Astrocyte (in vitro differentiated cells and primary cell): ENCODE measurements around the gene ITGA8. TPM values are rescaled to one million over a fixed set of nuclear protein-coding genes. Genes with fewer than 3 reads are reported as not detected.

ENCODE experiments used
- DNase-seq: peaks from one replicate; pipeline ENCODE4 v3.0.0-alpha.2; 2010; ENCODE audit warnings: low read depth
- FAIRE-seq: peaks from 2 replicates; lab custom pipeline; 2011; peaks lifted over from hg19 to GRCh38; lab: Jason Lieb, UNC
- H2AFZ ChIP-seq: 2 replicates; pipeline ENCODE4 v1.6.0; 2012; ENCODE audit warnings: low read depth, low read length, inconsistent platforms
- H3K27ac ChIP-seq: 2 replicates; pipeline ENCODE4 v1.5.1; 2011; ENCODE audit warnings: low read depth, low read length, inconsistent platforms
- H3K27me3 ChIP-seq: 2 replicates; pipeline ENCODE4 v1.6.0; 2011; ENCODE audit warnings: low read length, inconsistent platforms; ENCODE audit not compliant: insufficient read depth
- H3K36me3 ChIP-seq: 2 replicates; pipeline ENCODE4 v1.5.1; 2011; ENCODE audit warnings: low read length, inconsistent platforms; ENCODE audit not compliant: insufficient read depth
- H3K4me1 ChIP-seq: 2 replicates; pipeline ENCODE4 v1.5.1; 2011; ENCODE audit warnings: low read length, inconsistent platforms; ENCODE audit not compliant: insufficient read depth
- H3K4me2 ChIP-seq: 2 replicates; pipeline ENCODE4 v1.6.0; 2012; ENCODE audit warnings: low read length, inconsistent platforms
- H3K4me3 ChIP-seq: 2 replicates; pipeline ENCODE4 v1.5.1; 2011; ENCODE audit warnings: low read depth, mild to moderate bottlenecking, low read length, inconsistent platforms; ENCODE audit not compliant: insufficient read depth
- H3K79me2 ChIP-seq: 2 replicates; pipeline ENCODE4 v1.6.0; 2012; ENCODE audit warnings: mild to moderate bottlenecking, low read length, inconsistent platforms; ENCODE audit not compliant: insufficient read depth
- H3K9ac ChIP-seq: 2 replicates; pipeline ENCODE4 v1.6.0; 2012; ENCODE audit warnings: mild to moderate bottlenecking, low read length, inconsistent platforms
- H3K9me3 ChIP-seq: 2 replicates; pipeline ENCODE4 v1.5.1; 2012; ENCODE audit warnings: low read depth, mild to moderate bottlenecking, low read length, inconsistent platforms; ENCODE audit not compliant: insufficient read depth
- H4K20me1 ChIP-seq: 2 replicates; pipeline ENCODE4 v1.6.0; 2012; ENCODE audit warnings: low read length, inconsistent platforms; ENCODE audit not compliant: insufficient read depth
- H3K27ac Mint-ChIP-seq: one replicate; pipeline ENCODE4 v1.8.0; 2021; ENCODE audit warnings: mild to moderate bottlenecking, mixed read lengths; ENCODE audit not compliant: unreplicated experiment
- H3K27me3 Mint-ChIP-seq: one replicate; pipeline ENCODE4 v1.8.0; 2021; ENCODE audit warnings: low read depth, mixed read lengths; ENCODE audit not compliant: unreplicated experiment
- H3K36me3 Mint-ChIP-seq: one replicate; pipeline ENCODE4 v1.8.0; 2021; ENCODE audit warnings: low read depth, mixed read lengths; ENCODE audit not compliant: unreplicated experiment
- H3K4me1 Mint-ChIP-seq: one replicate; pipeline ENCODE4 v1.8.0; 2021; ENCODE audit warnings: low read depth, mixed read lengths; ENCODE audit not compliant: unreplicated experiment
- H3K4me3 Mint-ChIP-seq: one replicate; pipeline ENCODE4 v1.8.0; 2021; ENCODE audit warnings: mild to moderate bottlenecking, moderate library complexity, mixed read lengths; ENCODE audit not compliant: unreplicated experiment
- H3K9me3 Mint-ChIP-seq: one replicate; pipeline ENCODE4 v1.8.0; 2021; ENCODE audit warnings: mild to moderate bottlenecking, mixed read lengths; ENCODE audit not compliant: unreplicated experiment
- CTCF ChIP-seq: IDR thresholded peaks from 2 replicates; pipeline ENCODE4 v1.5.1; 2011; ENCODE audit warnings: low read depth, mild to moderate bottlenecking, inconsistent platforms, low read length, moderate library complexity; ENCODE audit not compliant: insufficient read depth
- EZH2 ChIP-seq: IDR thresholded peaks from 2 replicates; pipeline ENCODE4 v1.6.1; 2012; ENCODE audit warnings: mild to moderate bottlenecking, low read length, inconsistent platforms; ENCODE audit not compliant: insufficient read depth
- total RNA-seq: library from RNA; stranded (reverse); gene quantifications from 2 replicates; pipeline ENCODE4 v1.2.1, GENCODE V29; 2021

The ITGA8 gene
- total RNA-seq, 1 donor from 2014 or later, result not detected

- H3K4me2 ChIP-seq, result no peak overlapping the region
- H3K36me3 ChIP-seq, result no peaks in the 10 kb centered on the region
- peaks cover 3% of the 10 kb centered on the region for H3K4me1 ChIP-seq
- H3K9me3 Mint-ChIP-seq, result no peaks in the 10 kb centered on the region
- DNase-seq (no peak), FAIRE-seq (no peak)
- H3K27me3 ChIP-seq, result no peaks in the 10 kb centered on the region
- no peak overlapping the region for H3K27ac ChIP-seq
- no peak overlapping the region for H3K4me3 ChIP-seq
- H3K79me2 ChIP-seq, result no peaks in the 10 kb centered on the region
- no peak overlapping the region for H2AFZ ChIP-seq
- no peak for TF ChIP-seq EZH2
- TF ChIP-seq CTCF, result no peak
- no peaks in the 10 kb centered on the region for H3K9me3 ChIP-seq
- H3K27me3 Mint-ChIP-seq, result peaks cover 1% of the 10 kb centered on the region
- no peak overlapping the region for H3K4me3 Mint-ChIP-seq
- H3K36me3 Mint-ChIP-seq, result no peaks in the 10 kb centered on the region
- H3K4me1 Mint-ChIP-seq, result peaks cover 2% of the 10 kb centered on the region
- H3K9ac ChIP-seq, result no peak overlapping the region
- H3K27ac Mint-ChIP-seq, result no peak overlapping the region
- H4K20me1 ChIP-seq, result no peaks in the 10 kb centered on the region
These were observed 89.4 kb downstream of the ITGA8 start for GRCh38 chr10:15630353-15630752.

DNA sequence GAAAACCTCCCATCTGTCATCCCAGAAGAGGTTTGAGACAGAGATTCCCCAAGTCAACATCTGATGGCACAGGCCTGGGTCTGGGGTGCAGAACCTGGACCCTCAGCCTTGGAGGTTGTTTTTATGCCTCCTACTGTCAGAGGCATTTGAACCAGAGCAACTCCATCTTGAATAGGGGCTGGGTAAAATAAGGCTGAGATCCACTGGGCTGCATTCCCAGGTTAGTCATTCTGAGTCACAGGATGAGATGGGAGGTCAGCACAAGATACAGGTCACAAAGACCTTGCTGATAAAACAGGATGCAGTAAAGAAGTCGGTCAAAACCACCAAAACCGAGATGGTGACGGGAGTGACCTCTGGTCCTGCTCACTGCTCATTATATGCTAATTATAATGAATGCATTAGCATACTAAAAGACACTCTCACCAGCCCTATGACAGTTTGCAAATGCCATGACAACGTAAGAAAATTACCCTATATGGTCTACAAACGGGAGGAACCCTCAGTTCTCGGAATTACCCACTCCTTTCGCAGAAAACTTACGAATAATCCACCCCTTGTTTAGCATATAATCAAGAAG lies 92.0 kb downstream of the ITGA8 start:
- Histone ChIP-seq H3K4me3 (no peak overlapping the region), H4K20me1 (no peaks in the 10 kb centered on the region), H3K27ac (no peak overlapping the region), H3K79me2 (no peaks in the 10 kb centered on the region), H3K9ac (no peak overlapping the region), H3K4me2 (no peak overlapping the region), H3K9me3 (no peaks in the 10 kb centered on the region), H3K4me1 (peaks cover 3% of the 10 kb centered on the region), H3K36me3 (no peaks in the 10 kb centered on the region), H2AFZ (no peak overlapping the region), H3K27me3 (no peaks in the 10 kb centered on the region)
- H3K4me1 Mint-ChIP-seq, result peaks cover 2% of the 10 kb centered on the region
- H3K36me3 Mint-ChIP-seq, result no peaks in the 10 kb centered on the region
- H3K27ac Mint-ChIP-seq, result no peak overlapping the region
- TF ChIP-seq CTCF (no peak), EZH2 (no peak)
- H3K4me3 Mint-ChIP-seq, result no peak overlapping the region
- FAIRE-seq, result no peak
- peak; percentile 17 for DNase-seq
- H3K27me3 Mint-ChIP-seq, result peaks cover 6% of the 10 kb centered on the region
- peaks cover 4% of the 10 kb centered on the region for H3K9me3 Mint-ChIP-seq

GRCh38 chr10:15626937-15627336 lies 92.8 kb downstream of the ITGA8 start:
- no peaks in the 10 kb centered on the region for H3K79me2 ChIP-seq
- H2AFZ ChIP-seq, result no peak overlapping the region
- H3K9me3 Mint-ChIP-seq, result peaks cover 4% of the 10 kb centered on the region
- DNase-seq (no peak), FAIRE-seq (no peak)
- H3K4me2 ChIP-seq, result no peak overlapping the region
- no peak overlapping the region for H3K4me3 ChIP-seq
- no peak overlapping the region for H3K27ac ChIP-seq
- no peaks in the 10 kb centered on the region for H3K36me3 Mint-ChIP-seq
- H3K36me3 ChIP-seq, result no peaks in the 10 kb centered on the region
- H3K27me3 Mint-ChIP-seq, result peaks cover 7% of the 10 kb centered on the region
- no peak overlapping the region for H3K9ac ChIP-seq
- H3K4me1 ChIP-seq, result peaks cover 3% of the 10 kb centered on the region
- H3K4me3 Mint-ChIP-seq, result no peak overlapping the region
- H4K20me1 ChIP-seq, result no peaks in the 10 kb centered on the region
- H3K4me1 Mint-ChIP-seq, result peaks cover 2% of the 10 kb centered on the region
- H3K9me3 ChIP-seq, result no peaks in the 10 kb centered on the region
- no peak overlapping the region for H3K27ac Mint-ChIP-seq
- H3K27me3 ChIP-seq, result no peaks in the 10 kb centered on the region
- TF ChIP-seq CTCF, result no peak
- no peak for TF ChIP-seq EZH2
